Esophagus muscularis mucosa (tissue), 4 donors: Measurements from ENCODE around the gene KRT40.

Experiments
- CTCF ChIP-seq, 3 experiments: fragments of 200-600 bp in 2 of 3; fragments of 450-650 bp in 1 of 3; sonication (generic) in 2 of 3; IDR thresholded peaks; one replicate each; pipeline ENCODE4 v1.5.1; 2017 to 2019; ENCODE audit warnings: antibody characterized with exemption in 3 of 3, mild to moderate bottlenecking in 2 of 3, moderate library complexity in 1 of 3
- EP300 ChIP-seq: sonication (generic); formaldehyde crosslinking; IDR thresholded peaks from one replicate; pipeline ENCODE4 v1.6.1; 2017; ENCODE audit warnings: antibody characterized with exemption
- POLR2A ChIP-seq: fragments of 450-650 bp; IDR thresholded peaks from one replicate; pipeline ENCODE4 v1.6.1; 2017; ENCODE audit warnings: antibody characterized with exemption, moderate library complexity, mild to moderate bottlenecking, low read depth
- POLR2AphosphoS5 ChIP-seq, 2 donors: sonication (generic); formaldehyde crosslinking; IDR thresholded peaks; one replicate each; pipeline ENCODE4 v1.6.1; 2017; ENCODE audit warnings: antibody characterized with exemption in 2 of 2

GRCh38 chr17:41020336-41020735 lies 36.2 kb upstream of the KRT40 start:
- TF ChIP-seq CTCF (IDR thresholded peaks at IDR 0.05) (no peak), EP300 (no peak), POLR2A (no peak), POLR2AphosphoS5 (IDR thresholded peaks at IDR 0.05) (no peak)
